Mesendoderm (in vitro differentiated cells): Measurements from ENCODE around the gene LRRN4CL.
A peak's percentile ranks its signal among the peaks of the same experiment; 100 is the strongest.

ENCODE experiments used
- DNase-seq: peaks from one replicate; pipeline ENCODE4 v3.0.0; 2013
- H2AK5ac ChIP-seq: 2 replicates; pipeline ENCODE4 v1.6.1; 2013; ENCODE audit warnings: low read length, inconsistent platforms
- H2BK120ac ChIP-seq: 2 replicates; pipeline ENCODE4 v1.6.1; 2013; ENCODE audit warnings: low read depth, mild to moderate bottlenecking, low read length, moderate library complexity, mixed read lengths
- H2BK15ac ChIP-seq: replicated peaks from 2 replicates; pipeline ENCODE4 v1.6.1; 2013; ENCODE audit warnings: low read depth, mild to moderate bottlenecking, moderate library complexity
- H2BK5ac ChIP-seq: 2 replicates; pipeline ENCODE4 v1.6.1; 2013; ENCODE audit warnings: low read length, inconsistent platforms
- H3K18ac ChIP-seq: 2 replicates; pipeline ENCODE4 v1.6.1; 2013; ENCODE audit warnings: mild to moderate bottlenecking, low read length, mixed read lengths
- H3K23ac ChIP-seq: one replicate; pipeline ENCODE4 v1.6.1; 2013; ENCODE audit warnings: low read length
- H3K27ac ChIP-seq: 2 replicates; pipeline ENCODE4 v1.5.1; 2013; ENCODE audit warnings: low read depth, mild to moderate bottlenecking, inconsistent platforms, low read length, moderate library complexity
- H3K27me3 ChIP-seq: 2 replicates; pipeline ENCODE4 v1.6.1; 2013; ENCODE audit warnings: low read length, control low read depth, mild to moderate bottlenecking, inconsistent platforms; ENCODE audit not compliant: insufficient read depth, poor library complexity
- H3K36me3 ChIP-seq: 2 replicates; pipeline ENCODE4 v1.6.1; 2013; ENCODE audit warnings: low read length, inconsistent platforms; ENCODE audit not compliant: control insufficient read depth, insufficient read depth
- H3K4ac ChIP-seq: one replicate; pipeline ENCODE4 v1.6.1; 2013; ENCODE audit warnings: low read depth, mild to moderate bottlenecking, low read length, moderate library complexity
- H3K4me1 ChIP-seq: 2 replicates; pipeline ENCODE4 v1.6.1; 2013; ENCODE audit warnings: low read depth, low read length, inconsistent platforms; ENCODE audit not compliant: control insufficient read depth
- H3K4me2 ChIP-seq: 2 replicates; pipeline ENCODE4 v1.6.1; 2013; ENCODE audit warnings: low read length
- H3K4me3 ChIP-seq: 2 replicates; pipeline ENCODE4 v1.5.1; 2013; ENCODE audit warnings: mild to moderate bottlenecking, low read length
- H3K56ac ChIP-seq: one replicate; pipeline ENCODE4 v1.6.1; 2013; ENCODE audit warnings: low read length
- H3K79me1 ChIP-seq: 2 replicates; pipeline ENCODE4 v1.6.1; 2013; ENCODE audit warnings: low read length, inconsistent platforms
- H3K79me2 ChIP-seq: 2 replicates; pipeline ENCODE4 v1.6.1; 2013; ENCODE audit warnings: mild to moderate bottlenecking, low read length; ENCODE audit not compliant: control insufficient read depth, insufficient read depth
- H3K9ac ChIP-seq: 2 replicates; pipeline ENCODE4 v1.6.1; 2013; ENCODE audit warnings: low read length, inconsistent platforms
- H4K5ac ChIP-seq: one replicate; pipeline ENCODE4 v1.6.1; 2013; ENCODE audit warnings: low read length
- H4K8ac ChIP-seq: one replicate; pipeline ENCODE4 v1.6.1; 2013; ENCODE audit warnings: low read depth, mild to moderate bottlenecking, control low read depth, low read length, moderate library complexity
- WGBS: extraction: QIAGEN DNeasy Blood & Tissue Kit; methylation state at CpG from one replicate; pipeline ENCODE4 v1.1.7; 2013; ENCODE audit warnings: low lambda C conversion rate, missing lambda C conversion rate; ENCODE audit not compliant: insufficient coverage; ENCODE audit errors: extremely low coverage; 5-methylcytosine and 5-hydroxymethylcytosine counted together

LRRN4CL gene

DNA sequence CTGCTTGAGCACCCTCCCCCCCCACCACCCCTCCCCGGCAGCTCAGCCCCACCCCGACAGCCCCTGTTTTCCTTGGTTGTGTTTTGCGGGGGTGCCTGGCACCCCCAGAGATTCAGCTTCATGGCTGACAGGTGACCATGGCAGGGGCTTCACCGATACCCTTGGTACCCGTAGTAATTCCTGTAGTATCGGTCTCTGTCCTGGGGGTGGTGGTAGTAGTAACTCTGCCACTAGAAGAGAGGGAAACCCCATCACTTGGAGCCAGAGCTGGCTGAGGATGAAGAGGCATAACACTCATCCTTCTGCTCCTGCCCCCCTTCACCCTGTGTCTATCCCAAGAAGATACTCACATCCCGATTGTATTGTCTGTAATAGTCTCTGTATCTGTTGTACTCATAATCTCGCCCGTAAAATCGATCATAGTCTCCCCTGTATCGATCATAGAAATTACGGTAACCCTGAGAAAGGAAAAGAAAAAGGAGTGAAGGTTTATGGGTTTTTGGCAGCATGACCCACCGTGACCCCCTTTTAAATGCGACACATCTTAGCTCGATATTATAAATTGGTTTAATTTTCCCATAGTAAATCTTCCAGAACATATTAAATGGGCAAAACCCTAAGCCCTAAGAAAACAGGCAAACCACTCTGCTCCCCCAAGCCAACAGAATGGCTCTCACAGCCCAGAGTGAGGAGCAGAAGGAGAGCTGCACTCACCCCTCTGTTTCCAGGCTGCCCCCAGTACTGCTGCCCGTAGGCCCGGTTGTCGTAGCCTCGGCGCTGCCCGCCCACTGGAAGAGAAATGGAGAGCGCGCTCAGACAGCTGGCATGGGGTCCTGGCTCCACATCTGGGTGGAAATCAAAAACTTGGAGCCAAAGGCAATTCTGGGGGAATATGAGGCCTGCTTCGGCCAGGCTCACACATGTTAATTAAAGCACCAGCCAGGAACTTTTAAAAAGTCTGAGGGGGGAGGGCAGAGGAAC lies 26.1 kb upstream of the LRRN4CL start:
- no peak overlapping the region for H2AK5ac ChIP-seq
- H3K27ac ChIP-seq, result no peak overlapping the region
- no peak overlapping the region for H2BK15ac ChIP-seq
- DNase-seq, result peak; percentile 24
- no peak overlapping the region for H3K9ac ChIP-seq
- H4K5ac ChIP-seq, result no peak overlapping the region
- no peak overlapping the region for H3K18ac ChIP-seq
- H3K56ac ChIP-seq, result no peak overlapping the region
- H4K8ac ChIP-seq, result no peak overlapping the region
- H2BK120ac ChIP-seq, result no peak overlapping the region
- H3K79me2 ChIP-seq, result no peaks in the 10 kb centered on the region
- H3K79me1 ChIP-seq, result peaks cover 1% of the 10 kb centered on the region
- no peak overlapping the region for H3K4me3 ChIP-seq
- H3K4ac ChIP-seq, result no peak overlapping the region
- H3K4me2 ChIP-seq, result no peak overlapping the region
- H3K4me1 ChIP-seq, result no peaks in the 10 kb centered on the region
- H3K27me3 ChIP-seq, result no peaks in the 10 kb centered on the region
- no CpG with 5 or more reads among the region's 24 CpGs for WGBS
- H2BK5ac ChIP-seq, result no peak overlapping the region
- peaks cover 23% of the 10 kb centered on the region for H3K36me3 ChIP-seq
- H3K23ac ChIP-seq, result no peak overlapping the region

DNA sequence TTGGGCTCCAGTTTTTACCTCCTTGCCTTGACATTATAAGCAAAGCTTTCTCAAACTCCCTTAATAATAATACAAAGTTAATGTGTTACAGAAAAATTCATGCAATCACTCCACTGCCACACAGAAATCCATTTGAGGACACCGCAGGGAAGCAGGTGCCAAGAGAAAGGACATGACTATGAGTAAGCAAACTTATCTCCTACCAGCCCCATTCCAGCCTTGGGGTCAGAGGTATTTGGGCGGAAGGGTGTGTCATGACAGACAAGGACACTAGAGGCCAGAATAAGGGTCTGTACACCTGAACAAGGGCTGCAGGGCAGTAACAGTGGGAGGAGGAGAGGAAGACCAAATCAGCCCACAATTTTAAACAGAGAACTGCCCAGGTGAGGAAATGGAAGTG lies 24.0 kb upstream of the LRRN4CL start:
- H3K23ac ChIP-seq, result no peak overlapping the region
- no peak overlapping the region for H2AK5ac ChIP-seq
- H3K4me3 ChIP-seq, result no peak overlapping the region
- no peaks in the 10 kb centered on the region for H3K27me3 ChIP-seq
- H3K79me1 ChIP-seq, result peaks cover 1% of the 10 kb centered on the region
- H3K4me2 ChIP-seq, result no peak overlapping the region
- no peak overlapping the region for H3K56ac ChIP-seq
- peaks cover 15% of the 10 kb centered on the region for H3K36me3 ChIP-seq
- H3K9ac ChIP-seq, result no peak overlapping the region
- no peak overlapping the region for H3K27ac ChIP-seq
- peaks cover 9% of the 10 kb centered on the region for H3K4me1 ChIP-seq
- no peak overlapping the region for H4K5ac ChIP-seq
- H3K4ac ChIP-seq, result no peak overlapping the region
- no peak overlapping the region for H4K8ac ChIP-seq
- DNase-seq, result peak; percentile 50
- WGBS, result no CpG with 5 or more reads among the region's 2 CpGs
- no peak overlapping the region for H3K18ac ChIP-seq
- no peak overlapping the region for H2BK15ac ChIP-seq
- H3K79me2 ChIP-seq, result no peaks in the 10 kb centered on the region
- no peak overlapping the region for H2BK5ac ChIP-seq
- no peak overlapping the region for H2BK120ac ChIP-seq

DNA sequence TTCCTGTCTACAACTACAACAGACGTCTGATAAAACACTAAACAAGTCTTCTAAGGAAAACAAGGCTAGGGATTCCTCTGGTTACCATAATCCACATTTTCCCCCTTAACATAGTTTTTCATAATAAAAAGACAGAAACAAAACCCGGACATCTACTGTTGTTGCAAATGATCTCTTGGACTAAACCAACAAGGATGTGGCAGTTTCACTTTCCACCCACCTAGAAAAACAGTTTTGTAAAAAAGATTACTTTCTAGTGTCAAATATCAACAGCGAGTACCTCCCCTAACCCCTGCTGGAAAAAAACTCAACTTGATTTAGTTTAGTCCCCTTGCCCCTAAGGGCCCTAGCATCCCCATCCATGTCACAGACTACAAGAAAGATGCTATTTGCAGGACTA lies 23.5 kb upstream of the LRRN4CL start:
- H3K4me2 ChIP-seq, result no peak overlapping the region
- WGBS, result no CpG with 5 or more reads among the region's 3 CpGs
- no peak for DNase-seq
- peaks cover 1% of the 10 kb centered on the region for H3K79me1 ChIP-seq
- no peak overlapping the region for H3K56ac ChIP-seq
- H4K8ac ChIP-seq, result no peak overlapping the region
- H2BK120ac ChIP-seq, result no peak overlapping the region
- H2BK5ac ChIP-seq, result no peak overlapping the region
- H3K4me3 ChIP-seq, result no peak overlapping the region
- H2AK5ac ChIP-seq, result no peak overlapping the region
- H3K4ac ChIP-seq, result no peak overlapping the region
- no peak overlapping the region for H2BK15ac ChIP-seq
- no peak overlapping the region for H3K27ac ChIP-seq
- no peak overlapping the region for H3K23ac ChIP-seq
- H3K36me3 ChIP-seq, result peaks cover 15% of the 10 kb centered on the region
- H3K18ac ChIP-seq, result no peak overlapping the region
- no peaks in the 10 kb centered on the region for H3K79me2 ChIP-seq
- H3K9ac ChIP-seq, result no peak overlapping the region
- no peak overlapping the region for H4K5ac ChIP-seq
- H3K27me3 ChIP-seq, result no peaks in the 10 kb centered on the region
- H3K4me1 ChIP-seq, result peaks cover 12% of the 10 kb centered on the region

DNA sequence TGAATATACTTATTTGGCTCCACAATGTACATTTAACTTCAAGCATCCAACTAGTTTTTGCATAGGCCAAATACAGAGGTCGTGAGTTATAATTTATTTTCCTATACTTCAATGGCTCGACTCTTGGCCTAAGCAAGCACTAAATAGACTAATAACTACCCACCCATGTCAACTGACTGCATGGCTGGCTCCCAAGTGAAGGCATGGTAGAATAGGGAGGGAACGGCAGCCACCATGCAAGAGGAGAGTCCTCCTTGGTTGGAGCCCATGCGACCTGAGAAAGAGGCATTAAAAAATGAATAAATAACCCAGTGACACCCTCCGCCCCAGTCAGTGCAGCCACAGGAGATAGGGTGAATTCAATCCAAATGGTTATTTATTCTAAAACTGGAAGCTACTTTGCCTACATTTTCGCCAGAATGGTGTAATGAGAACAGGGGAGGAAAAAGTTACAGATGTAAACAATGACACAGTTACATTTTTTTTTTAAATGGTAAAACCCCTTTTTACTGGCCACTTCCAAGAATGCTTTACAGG lies 23.0 kb upstream of the LRRN4CL start:
- Histone ChIP-seq H3K4me1 (peaks cover 13% of the 10 kb centered on the region), H2BK5ac (no peak overlapping the region), H3K9ac (no peak overlapping the region), H3K4ac (no peak overlapping the region), H2BK15ac (no peak overlapping the region), H3K27me3 (no peaks in the 10 kb centered on the region), H4K5ac (no peak overlapping the region), H2AK5ac (no peak overlapping the region), H3K18ac (no peak overlapping the region), H3K79me2 (no peaks in the 10 kb centered on the region), H3K79me1 (peaks cover 1% of the 10 kb centered on the region), H2BK120ac (no peak overlapping the region), H3K23ac (no peak overlapping the region), H3K4me3 (no peak overlapping the region), H4K8ac (no peak overlapping the region), H3K4me2 (no peak overlapping the region), H3K36me3 (peaks cover 13% of the 10 kb centered on the region), H3K27ac (no peak overlapping the region), H3K56ac (no peak overlapping the region)
- WGBS, result no CpG with 5 or more reads among the region's 6 CpGs
- no peak for DNase-seq

DNA sequence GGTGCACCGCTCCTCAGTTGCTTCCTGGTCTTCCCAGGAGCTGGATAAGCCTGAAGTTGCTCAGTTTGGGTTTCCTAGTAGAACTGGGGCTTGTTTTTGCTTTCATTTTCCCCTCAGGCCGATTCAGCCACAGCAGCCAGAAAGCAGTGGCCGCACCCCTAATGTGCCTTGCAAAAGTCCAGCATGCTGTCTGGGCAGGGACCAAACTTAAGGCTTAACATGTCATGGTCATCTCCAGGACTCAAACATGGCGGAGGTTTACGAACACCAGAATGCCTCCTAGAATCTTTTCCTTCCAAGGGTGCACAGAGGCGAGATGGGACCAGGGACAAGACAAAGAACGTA lies 20.6 kb upstream of the LRRN4CL start:
- no CpG with 5 or more reads among the region's 7 CpGs for WGBS
- no peak overlapping the region for H4K8ac ChIP-seq
- H3K27me3 ChIP-seq, result no peaks in the 10 kb centered on the region
- H4K5ac ChIP-seq, result peak overlapping the region; percentile 96
- H3K4me3 ChIP-seq, result no peak overlapping the region
- H3K23ac ChIP-seq, result no peak overlapping the region
- H3K36me3 ChIP-seq, result peaks cover 5% of the 10 kb centered on the region
- peak overlapping the region; percentile 71 for H2BK5ac ChIP-seq
- peak overlapping the region; percentile 64 for H3K4me2 ChIP-seq
- H2BK15ac ChIP-seq, result no peak overlapping the region
- peak overlapping the region; percentile 89 for H3K4ac ChIP-seq
- H3K79me2 ChIP-seq, result peaks cover 8% of the 10 kb centered on the region
- H3K9ac ChIP-seq, result peak overlapping the region; percentile 89
- peaks cover 13% of the 10 kb centered on the region for H3K4me1 ChIP-seq
- H3K56ac ChIP-seq, result peak overlapping the region; percentile 96
- peaks cover 5% of the 10 kb centered on the region for H3K79me1 ChIP-seq
- no peak overlapping the region for H2BK120ac ChIP-seq
- H2AK5ac ChIP-seq, result peak overlapping the region; percentile 20
- peak overlapping the region; percentile 65 for H3K18ac ChIP-seq
- no peak for DNase-seq
- H3K27ac ChIP-seq, result peak overlapping the region; percentile 87
